AG09319 (cell line): ENCODE data around the gene PODNL1.

Experiments used
- DNase-seq: peaks from one replicate; pipeline ENCODE4 v3.0.0-alpha.2; 2010; ENCODE audit warnings: low read depth; ENCODE audit errors: extremely low read depth
- CTCF ChIP-seq: IDR thresholded peaks from 2 replicates; pipeline ENCODE4 v1.5.1; 2011; ENCODE audit warnings: low read depth, mild to moderate bottlenecking, inconsistent platforms, low read length, moderate library complexity

Gene PODNL1

GRCh38 chr19:13937479-13938300 is 527 bp downstream of the PODNL1 start:
- no peak for DNase-seq

GRCh38 chr19:13935765-13936510 is 2.3 kb downstream of the PODNL1 start:
- no peak for TF ChIP-seq CTCF
- DNase-seq: no peak

More at GRCh38 chr19:13937479-13938300, 527 bp downstream of the PODNL1 start:
- TF ChIP-seq CTCF: no peak

GRCh38 chr19:13934785-13935109 is 3.5 kb downstream of the PODNL1 start:
- no peak for TF ChIP-seq CTCF
- no peak for DNase-seq

GRCh38 chr19:13932911-13933393 is 5.3 kb downstream of the PODNL1 start:
- no peak for DNase-seq
- TF ChIP-seq CTCF: no peak

- no peak for TF ChIP-seq CTCF
- DNase-seq: no peak
Observed at GRCh38 chr19:13932149-13932637, 6.0 kb downstream of the PODNL1 start.

- DNase-seq: no peak
- no peak for TF ChIP-seq CTCF
Observed at GRCh38 chr19:13931391-13932148, 6.6 kb downstream of the PODNL1 start.
